ENCODE results near the gene RNF225.

DNA sequence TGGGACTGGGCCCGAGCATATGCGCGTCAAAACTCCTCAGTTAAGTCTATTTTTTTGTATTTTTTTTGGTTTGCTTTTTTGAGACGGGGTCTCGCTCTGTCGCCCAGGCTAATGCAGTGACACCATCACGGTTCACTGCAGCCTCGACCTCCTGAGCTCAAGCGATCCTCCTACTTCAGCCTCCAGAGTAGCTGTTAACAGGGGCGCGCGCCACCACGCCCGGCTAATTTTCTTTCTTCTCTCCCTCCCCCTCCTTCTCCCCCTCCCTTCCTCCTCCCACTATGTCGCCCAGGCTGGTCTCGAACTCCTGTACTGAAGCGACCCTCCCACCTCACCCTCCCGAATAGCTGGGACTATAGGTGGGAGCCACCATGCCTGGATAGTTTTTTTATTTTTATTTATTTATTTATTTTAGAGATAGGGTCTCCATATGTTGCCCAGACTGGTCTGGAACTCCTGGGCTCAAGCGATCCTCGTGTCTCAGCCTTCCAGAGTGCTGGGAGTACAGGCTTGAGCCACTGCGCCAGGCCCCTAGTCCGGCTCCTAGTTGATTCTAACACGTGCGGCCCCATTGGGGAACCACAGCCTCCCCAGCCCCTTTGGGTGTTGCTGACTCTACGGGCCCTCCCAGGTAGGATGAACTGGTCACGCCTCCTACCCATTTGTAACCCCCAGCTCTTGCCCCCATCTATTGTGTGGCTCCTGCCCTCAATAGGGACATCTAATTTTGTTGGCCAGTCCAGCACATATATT, 13.8 kb upstream of the RNF225 start:
- TF ChIP-seq, protein P1, sequence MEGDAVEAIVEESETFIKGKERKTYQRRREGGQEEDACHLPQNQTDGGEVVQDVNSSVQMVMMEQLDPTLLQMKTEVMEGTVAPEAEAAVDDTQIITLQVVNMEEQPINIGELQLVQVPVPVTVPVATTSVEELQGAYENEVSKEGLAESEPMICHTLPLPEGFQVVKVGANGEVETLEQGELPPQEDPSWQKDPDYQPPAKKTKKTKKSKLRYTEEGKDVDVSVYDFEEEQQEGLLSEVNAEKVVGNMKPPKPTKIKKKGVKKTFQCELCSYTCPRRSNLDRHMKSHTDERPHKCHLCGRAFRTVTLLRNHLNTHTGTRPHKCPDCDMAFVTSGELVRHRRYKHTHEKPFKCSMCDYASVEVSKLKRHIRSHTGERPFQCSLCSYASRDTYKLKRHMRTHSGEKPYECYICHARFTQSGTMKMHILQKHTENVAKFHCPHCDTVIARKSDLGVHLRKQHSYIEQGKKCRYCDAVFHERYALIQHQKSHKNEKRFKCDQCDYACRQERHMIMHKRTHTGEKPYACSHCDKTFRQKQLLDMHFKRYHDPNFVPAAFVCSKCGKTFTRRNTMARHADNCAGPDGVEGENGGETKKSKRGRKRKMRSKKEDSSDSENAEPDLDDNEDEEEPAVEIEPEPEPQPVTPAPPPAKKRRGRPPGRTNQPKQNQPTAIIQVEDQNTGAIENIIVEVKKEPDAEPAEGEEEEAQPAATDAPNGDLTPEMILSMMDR (IDR thresholded peaks at IDR 0.05) = peak in 1 of 6 experiments; percentile 2
- TF ChIP-seq POLR2A (IDR thresholded peaks at IDR 0.05) = no peak
